Measurements from ENCODE around the gene INPP4B.
A peak's percentile ranks its signal among the peaks of the same experiment; 100 is the strongest.

The INPP4B gene

DNA sequence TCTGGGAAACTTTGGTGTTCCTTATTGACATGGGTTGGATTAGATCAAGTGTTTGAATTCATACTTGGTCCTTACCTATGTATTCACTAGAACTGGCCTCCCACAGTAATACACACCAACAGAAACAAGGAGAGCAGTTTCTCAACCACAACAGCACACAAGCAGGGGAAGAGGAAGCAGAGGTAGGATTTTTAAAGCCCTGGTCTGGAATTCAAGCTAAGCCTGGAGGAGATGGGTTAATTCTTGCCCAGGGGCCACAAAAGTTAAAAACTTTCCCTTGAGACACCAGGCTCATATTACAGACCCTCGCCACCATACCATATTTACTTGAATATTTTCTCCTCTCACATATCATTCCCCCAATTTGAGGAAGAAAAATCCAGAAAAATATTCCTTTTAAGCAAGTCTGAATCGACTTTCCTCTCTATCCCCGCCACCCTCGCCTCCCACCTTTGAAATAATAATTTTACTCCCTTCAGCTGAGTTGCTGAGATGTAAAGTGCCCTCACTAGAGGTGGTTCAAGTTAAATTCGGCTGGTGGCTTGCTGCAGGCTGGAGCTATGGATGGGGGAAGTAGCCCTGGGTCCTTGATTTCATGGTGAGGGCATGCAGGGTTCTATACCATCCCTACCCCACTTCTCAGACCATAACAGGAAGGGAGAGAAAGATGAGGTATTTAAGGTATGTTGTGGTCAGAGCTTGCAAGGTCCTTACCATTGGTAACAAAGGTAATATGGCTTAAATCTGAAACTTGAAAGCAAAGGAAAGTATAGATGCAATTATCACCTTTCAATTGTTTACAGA is 440.2 kb downstream of the INPP4B start:
- H3K4me3 ChIP-seq (ENCODE audit: low read depth, low read length), result peak overlapping the region; percentile 57
- H3K27me3 ChIP-seq (ENCODE audit: control insufficient read depth, insufficient read depth, low read length), result no peaks in the 10 kb centered on the region
- H3K36me3 ChIP-seq (ENCODE audit: control insufficient read depth, insufficient read depth, low read length), result no peaks in the 10 kb centered on the region
- no peak overlapping the region for H3K27ac ChIP-seq
- no peak overlapping the region for H3K9ac ChIP-seq
- TF ChIP-seq CTCF (IDR thresholded peaks at IDR 0.05), result no peak
- H3K79me2 ChIP-seq, result no peaks in the 10 kb centered on the region
- H3K4me2 ChIP-seq (ENCODE audit: low read length), result peak overlapping the region; percentile 90
- H3K4me1 ChIP-seq, result no peaks in the 10 kb centered on the region
- H2AFZ ChIP-seq, result peak overlapping the region; percentile 53
- no peaks in the 10 kb centered on the region for H3K9me3 ChIP-seq (ENCODE audit: control insufficient read depth, low read length)

DNA sequence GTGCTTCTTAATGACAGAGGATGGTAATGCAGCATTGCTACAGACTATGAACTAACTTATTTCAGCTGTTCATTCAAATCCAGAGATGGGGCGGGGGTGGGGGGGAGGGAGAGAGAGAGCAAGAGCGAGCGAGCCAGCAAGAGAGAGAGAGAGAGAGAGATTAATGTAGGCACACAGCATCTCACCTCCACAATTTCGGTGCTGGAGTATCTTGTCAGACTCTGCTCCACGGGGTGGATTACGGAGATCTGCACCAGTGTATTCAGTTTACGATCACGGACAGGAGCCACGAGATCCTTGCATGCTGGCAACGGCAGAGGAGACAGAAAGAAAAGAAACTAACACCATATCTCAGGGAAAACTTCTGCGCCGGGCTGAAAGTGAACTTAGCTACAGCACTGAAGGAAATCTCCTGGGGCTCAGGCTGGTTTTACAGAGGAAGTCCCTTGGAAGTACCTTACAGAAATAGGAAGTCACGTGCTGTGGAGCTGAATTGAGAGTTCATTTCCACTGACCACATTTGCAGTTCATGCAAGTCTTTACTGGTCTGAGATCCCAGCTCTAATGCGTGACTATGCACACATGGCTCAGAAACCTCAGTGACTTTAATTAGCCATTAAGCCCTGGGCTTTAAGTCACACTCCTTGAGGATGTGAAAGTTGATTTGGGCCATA is 440.9 kb downstream of the INPP4B start:
- Histone ChIP-seq H3K4me1 (no peaks in the 10 kb centered on the region), H3K27ac (no peak overlapping the region), H3K36me3 (ENCODE audit: control insufficient read depth, insufficient read depth, low read length) (no peaks in the 10 kb centered on the region), H3K4me3 (ENCODE audit: low read depth, low read length) (peak overlapping the region; percentile 57), H3K9ac (no peak overlapping the region), H3K4me2 (ENCODE audit: low read length) (peak overlapping the region; percentile 90), H3K27me3 (ENCODE audit: control insufficient read depth, insufficient read depth, low read length) (no peaks in the 10 kb centered on the region), H2AFZ (peak overlapping the region; percentile 53), H3K9me3 (ENCODE audit: control insufficient read depth, low read length) (no peaks in the 10 kb centered on the region), H3K79me2 (no peaks in the 10 kb centered on the region)
- no peak for TF ChIP-seq CTCF (IDR thresholded peaks at IDR 0.05)

DNA sequence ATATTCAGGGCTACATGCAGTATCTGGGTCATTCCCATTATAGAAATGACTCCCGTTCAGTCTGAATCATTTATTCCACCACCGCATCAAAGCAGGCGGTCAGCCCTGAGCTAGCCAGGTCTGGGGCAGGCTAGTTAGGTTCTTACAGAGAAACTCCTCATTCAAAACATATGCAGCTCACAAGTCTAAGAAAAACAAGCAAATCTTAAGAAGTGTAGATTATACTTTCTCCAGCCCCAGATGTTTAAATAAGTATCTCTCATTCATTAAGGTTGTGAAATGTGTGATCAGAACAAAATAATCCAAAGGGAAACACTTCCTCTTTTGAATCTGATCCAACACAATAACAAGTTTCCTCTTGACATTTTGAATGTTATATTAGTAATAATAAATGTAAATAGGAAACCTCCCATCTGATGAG is 441.9 kb downstream of the INPP4B start:
- Histone ChIP-seq H3K4me1 (no peaks in the 10 kb centered on the region), H3K27ac (no peak overlapping the region), H3K79me2 (no peaks in the 10 kb centered on the region)

DNA sequence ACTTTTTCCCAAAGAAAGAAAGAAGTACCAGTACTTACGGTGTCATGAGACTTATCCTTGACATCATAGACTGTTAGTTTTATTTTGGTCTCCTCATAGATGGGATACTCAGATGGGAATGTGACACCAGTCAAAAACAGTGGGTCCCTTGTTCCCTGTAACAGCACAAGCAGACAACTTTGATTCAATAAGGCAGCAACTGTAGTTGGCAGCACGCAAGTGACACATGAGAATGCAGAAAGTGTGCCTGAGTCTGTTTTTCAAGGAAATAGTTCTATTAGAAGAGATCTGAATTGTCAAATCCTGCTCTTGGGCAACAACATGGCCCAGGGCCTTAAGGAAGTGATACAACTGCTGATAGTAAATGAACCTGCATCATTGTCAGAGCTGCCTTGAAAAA is 443.2 kb downstream of the INPP4B start:
- H3K4me1 ChIP-seq, result no peaks in the 10 kb centered on the region
- TF ChIP-seq CTCF (IDR thresholded peaks at IDR 0.05), result no peak
- H3K4me3 ChIP-seq (ENCODE audit: low read depth, low read length), result no peak overlapping the region
- no peak overlapping the region for H3K9ac ChIP-seq
- no peak overlapping the region for H3K4me2 ChIP-seq (ENCODE audit: low read length)
- H3K36me3 ChIP-seq (ENCODE audit: control insufficient read depth, insufficient read depth, low read length), result no peaks in the 10 kb centered on the region
- no peaks in the 10 kb centered on the region for H3K27me3 ChIP-seq (ENCODE audit: control insufficient read depth, insufficient read depth, low read length)
- H3K79me2 ChIP-seq, result no peaks in the 10 kb centered on the region
- no peaks in the 10 kb centered on the region for H3K9me3 ChIP-seq (ENCODE audit: control insufficient read depth, low read length)
- H3K27ac ChIP-seq, result no peak overlapping the region
- H2AFZ ChIP-seq, result no peak overlapping the region

More for the DNA sequence above, 441.9 kb downstream of the INPP4B start:
- Histone ChIP-seq H3K9ac (no peak overlapping the region), H3K36me3 (ENCODE audit: control insufficient read depth, insufficient read depth, low read length) (no peaks in the 10 kb centered on the region), H3K27me3 (ENCODE audit: control insufficient read depth, insufficient read depth, low read length) (no peaks in the 10 kb centered on the region), H3K9me3 (ENCODE audit: control insufficient read depth, low read length) (no peaks in the 10 kb centered on the region), H3K4me3 (ENCODE audit: low read depth, low read length) (no peak overlapping the region), H3K4me2 (ENCODE audit: low read length) (peak overlapping the region; percentile 15), H2AFZ (no peak overlapping the region)
- no peak for TF ChIP-seq CTCF (IDR thresholded peaks at IDR 0.05)

Measured in parathyroid adenoma (tissue), 2 donors.